ENCODE data around the gene RNF151.

DNA sequence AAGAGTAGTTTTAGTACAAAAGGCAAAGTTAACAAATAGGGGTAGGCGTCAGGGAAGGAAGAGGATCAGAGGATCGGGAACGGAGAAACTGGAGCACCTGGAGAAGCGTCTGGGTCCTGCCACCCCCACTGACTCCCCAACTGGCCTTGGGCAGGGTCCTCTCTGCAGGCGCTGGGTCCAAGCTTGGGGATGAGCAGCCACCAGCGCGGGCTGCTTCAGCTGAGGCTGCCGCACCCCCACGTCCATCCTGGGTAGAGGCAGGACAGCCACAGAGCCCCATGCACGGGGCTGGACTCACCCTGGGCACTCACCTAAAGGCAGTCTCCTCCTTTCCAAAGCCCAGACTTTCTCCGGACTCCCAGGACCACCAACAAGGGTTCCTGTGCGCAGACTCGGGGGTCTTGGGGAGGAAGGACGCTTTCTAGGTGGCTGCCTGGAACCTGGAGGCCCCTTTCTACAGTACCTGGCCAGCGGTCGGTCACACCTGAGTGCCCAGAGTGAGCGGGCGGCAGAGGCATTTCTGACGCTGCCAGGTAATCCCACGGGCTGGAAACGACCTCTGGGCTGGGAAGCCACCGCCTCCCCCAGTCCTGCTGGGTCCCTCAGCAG, 49.5 kb upstream of the RNF151 start:
- no peak for TF ChIP-seq SIN3A (IDR thresholded peaks at IDR 0.05; ENCODE audit: borderline replicate concordance, insufficient read depth, low read depth, low read length)
- TF ChIP-seq, protein P1, sequence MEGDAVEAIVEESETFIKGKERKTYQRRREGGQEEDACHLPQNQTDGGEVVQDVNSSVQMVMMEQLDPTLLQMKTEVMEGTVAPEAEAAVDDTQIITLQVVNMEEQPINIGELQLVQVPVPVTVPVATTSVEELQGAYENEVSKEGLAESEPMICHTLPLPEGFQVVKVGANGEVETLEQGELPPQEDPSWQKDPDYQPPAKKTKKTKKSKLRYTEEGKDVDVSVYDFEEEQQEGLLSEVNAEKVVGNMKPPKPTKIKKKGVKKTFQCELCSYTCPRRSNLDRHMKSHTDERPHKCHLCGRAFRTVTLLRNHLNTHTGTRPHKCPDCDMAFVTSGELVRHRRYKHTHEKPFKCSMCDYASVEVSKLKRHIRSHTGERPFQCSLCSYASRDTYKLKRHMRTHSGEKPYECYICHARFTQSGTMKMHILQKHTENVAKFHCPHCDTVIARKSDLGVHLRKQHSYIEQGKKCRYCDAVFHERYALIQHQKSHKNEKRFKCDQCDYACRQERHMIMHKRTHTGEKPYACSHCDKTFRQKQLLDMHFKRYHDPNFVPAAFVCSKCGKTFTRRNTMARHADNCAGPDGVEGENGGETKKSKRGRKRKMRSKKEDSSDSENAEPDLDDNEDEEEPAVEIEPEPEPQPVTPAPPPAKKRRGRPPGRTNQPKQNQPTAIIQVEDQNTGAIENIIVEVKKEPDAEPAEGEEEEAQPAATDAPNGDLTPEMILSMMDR (IDR thresholded peaks at IDR 0.05), result no peak

Data from Panc1 (cell line).